HG02840 (cell line): ENCODE results near the gene CSN2.

Source experiments
- ATAC-seq: cut with Tn5 transposase; IDR thresholded peaks from one replicate; pipeline ENCODE4 v1.9.1; 2021; ENCODE audit warnings: mild to moderate bottlenecking, moderate library complexity, moderate number of reproducible peaks; ENCODE audit not compliant: unreplicated experiment, low FRiP score

The CSN2 gene

DNA sequence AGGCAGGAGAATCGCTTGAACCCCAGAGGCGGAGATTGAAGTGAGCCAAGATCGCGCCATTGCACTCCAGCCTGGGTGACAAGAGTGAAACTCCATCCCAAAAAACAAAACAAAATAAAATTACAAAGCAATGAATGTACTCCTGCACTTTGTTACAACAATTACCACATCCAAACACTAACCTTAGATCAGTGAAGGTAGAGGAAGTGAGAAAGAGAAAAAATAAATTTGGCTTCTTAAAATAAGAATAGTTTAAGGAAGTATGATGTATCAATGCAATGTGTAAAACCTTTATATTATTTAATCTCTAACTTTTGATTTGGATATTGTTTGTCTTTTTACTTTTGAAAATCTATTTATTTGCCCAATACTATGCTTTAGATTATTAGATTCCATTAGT lies 56.3 kb downstream of the CSN2 start:
- no peak for ATAC-seq

- ATAC-seq = no peak
Observed at GRCh38 chr4:69907151-69907550, 58.4 kb downstream of the CSN2 start.
